SK-N-MC (cell line): Measurements from ENCODE around the gene ZNF410.
"Not testable (repeated sequence)": the region's sequence is repeated elsewhere in the genome, so short reads cannot be mapped to it uniquely, and the experiment has no call there.

Experiments
- EZH2 ChIP-seq: fragments of 200-600 bp; sonication (generic); IDR thresholded peaks from one replicate; pipeline ENCODE4 v1.6.1; 2017; ENCODE audit warnings: antibody characterized with exemption
- POLR2AphosphoS5 ChIP-seq: IDR thresholded peaks from 2 replicates; pipeline ENCODE4 v1.6.1; 2012; ENCODE audit warnings: mild to moderate bottlenecking, low read depth, low read length, borderline replicate concordance

GRCh38 chr14:73894180-73894687 lies 7.6 kb downstream of the ZNF410 start:
- not testable (repeated sequence) for TF ChIP-seq EZH2, POLR2AphosphoS5
